Body of pancreas (tissue), 4 donors: ENCODE data around the gene TARDBP.

Experiments used
- POLR2A ChIP-seq, 3 donors: fragments of 450-650 bp; IDR thresholded peaks; one replicate each; pipeline ENCODE4 v1.6.1; 2016; ENCODE audit warnings: antibody characterized with exemption in 3 of 3, mild to moderate bottlenecking in 2 of 3
- TF ChIP-seq, protein P1 (sequence below), 7 experiments: fragments of 450-650 bp in 4 of 7; fragments of 200-600 bp in 3 of 7; sonication (generic) in 3 of 7; IDR thresholded peaks; one replicate each; pipeline ENCODE4 v1.5.1; 2016 to 2019; ENCODE audit warnings: antibody characterized with exemption in 7 of 7

DNA sequence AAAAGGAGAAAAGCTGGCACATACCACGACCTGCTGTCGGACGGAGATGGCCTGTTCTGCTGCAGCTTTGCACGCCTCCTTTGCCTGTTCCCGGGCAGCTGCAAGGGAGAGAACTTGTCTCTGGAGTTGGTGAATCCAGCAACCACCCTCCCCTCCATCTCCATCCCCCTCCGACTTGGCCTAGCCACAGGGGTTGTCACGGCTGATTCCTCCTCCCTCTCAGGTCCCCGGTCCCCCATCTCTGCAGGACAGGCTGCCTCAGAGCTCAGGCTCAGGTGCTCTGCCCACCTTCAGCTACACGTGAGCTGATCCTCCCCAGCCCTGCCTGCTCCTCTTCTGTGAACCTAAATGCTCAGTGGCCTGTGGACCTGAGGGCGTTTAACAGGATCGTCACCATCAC lies 58.4 kb downstream of the TARDBP start:
- TF ChIP-seq, protein P1, sequence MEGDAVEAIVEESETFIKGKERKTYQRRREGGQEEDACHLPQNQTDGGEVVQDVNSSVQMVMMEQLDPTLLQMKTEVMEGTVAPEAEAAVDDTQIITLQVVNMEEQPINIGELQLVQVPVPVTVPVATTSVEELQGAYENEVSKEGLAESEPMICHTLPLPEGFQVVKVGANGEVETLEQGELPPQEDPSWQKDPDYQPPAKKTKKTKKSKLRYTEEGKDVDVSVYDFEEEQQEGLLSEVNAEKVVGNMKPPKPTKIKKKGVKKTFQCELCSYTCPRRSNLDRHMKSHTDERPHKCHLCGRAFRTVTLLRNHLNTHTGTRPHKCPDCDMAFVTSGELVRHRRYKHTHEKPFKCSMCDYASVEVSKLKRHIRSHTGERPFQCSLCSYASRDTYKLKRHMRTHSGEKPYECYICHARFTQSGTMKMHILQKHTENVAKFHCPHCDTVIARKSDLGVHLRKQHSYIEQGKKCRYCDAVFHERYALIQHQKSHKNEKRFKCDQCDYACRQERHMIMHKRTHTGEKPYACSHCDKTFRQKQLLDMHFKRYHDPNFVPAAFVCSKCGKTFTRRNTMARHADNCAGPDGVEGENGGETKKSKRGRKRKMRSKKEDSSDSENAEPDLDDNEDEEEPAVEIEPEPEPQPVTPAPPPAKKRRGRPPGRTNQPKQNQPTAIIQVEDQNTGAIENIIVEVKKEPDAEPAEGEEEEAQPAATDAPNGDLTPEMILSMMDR (IDR thresholded peaks at IDR 0.05): no peak
- no peak for TF ChIP-seq POLR2A (IDR thresholded peaks at IDR 0.05)
